Hypothalamus (tissue), 51 donors: Measurements from ENCODE around the gene CYS1.
A peak's percentile ranks its signal among the peaks of the same experiment; 100 is the strongest.
"Not testable (repeated sequence)": the region's sequence is repeated elsewhere in the genome, so short reads cannot be mapped to it uniquely, and the experiment has no call there.

ENCODE experiments used
- DNase-seq, 51 donors: peaks; one replicate each; lab custom pipeline; 2025; lab: John Stamatoyannopoulos, UW

CYS1 gene

DNA sequence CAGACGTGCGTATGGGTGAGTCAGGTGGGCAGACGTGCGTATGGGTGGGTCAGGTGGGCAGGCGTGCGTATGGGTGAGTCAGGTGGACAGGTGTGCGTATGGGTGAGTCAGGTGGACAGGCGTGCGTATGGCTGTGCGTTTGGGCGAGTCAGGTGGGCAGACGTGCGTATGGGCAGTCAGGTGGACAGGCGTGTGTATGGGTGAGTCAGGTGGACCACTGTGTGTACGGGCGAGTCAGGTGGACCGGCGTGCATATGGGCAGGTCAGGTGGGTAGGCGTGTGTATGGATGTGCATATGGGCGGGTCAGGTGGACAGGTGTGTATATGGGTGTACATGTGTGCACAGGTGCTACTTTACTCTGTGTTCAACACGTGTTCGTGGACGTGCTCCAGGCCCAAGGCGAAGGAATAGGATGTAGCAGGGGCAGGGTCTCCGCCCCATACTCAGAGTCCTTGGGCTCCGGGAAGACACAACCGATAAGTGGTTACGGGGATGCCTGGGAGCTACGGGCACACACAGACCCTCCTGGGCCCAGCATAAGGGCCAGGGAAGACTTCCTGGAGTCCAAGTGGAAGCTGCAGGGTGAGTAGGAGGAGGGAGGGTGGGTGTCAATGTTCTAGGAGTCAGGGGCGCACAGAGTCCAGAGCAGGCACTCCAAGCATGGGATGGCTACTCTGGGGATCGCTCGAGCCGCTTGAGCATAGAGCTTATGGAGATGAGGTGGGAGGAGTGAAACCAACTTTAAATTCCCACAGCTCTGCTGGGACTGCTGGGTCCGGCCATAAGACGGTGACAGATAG lies 64.0 kb downstream of the CYS1 start:
- DNase-seq = no peak

DNA sequence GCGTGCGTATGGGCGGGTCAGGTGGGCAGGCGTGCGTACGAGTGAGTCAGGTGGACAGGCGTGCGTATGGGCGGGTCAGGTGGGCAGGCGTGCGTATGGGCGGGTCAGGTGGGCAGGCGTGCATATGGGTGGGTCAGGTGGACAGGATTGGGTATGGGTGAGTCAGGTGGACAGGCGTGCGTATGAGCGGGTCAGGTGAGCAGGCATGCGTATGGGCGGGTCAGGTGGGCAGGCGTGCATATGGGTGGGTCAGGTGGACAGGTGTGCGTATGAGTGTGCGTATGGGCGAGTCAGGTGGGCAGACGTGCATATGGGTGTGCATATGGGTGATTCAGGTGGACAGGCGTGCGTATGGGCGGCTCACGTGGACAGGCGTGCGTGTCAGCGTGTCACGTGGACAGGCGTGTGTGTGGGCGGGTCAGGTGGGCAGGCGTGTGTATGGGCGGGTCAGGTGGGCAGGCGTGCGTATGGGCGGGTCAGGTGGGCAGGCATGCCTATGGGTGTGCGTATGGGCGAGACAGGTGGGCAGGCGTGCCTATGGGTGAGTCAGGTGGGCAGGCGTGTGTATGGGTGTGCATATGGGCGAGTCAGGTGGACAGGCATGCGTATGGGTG lies 64.7 kb downstream of the CYS1 start:
- DNase-seq = not testable (repeated sequence)

DNA sequence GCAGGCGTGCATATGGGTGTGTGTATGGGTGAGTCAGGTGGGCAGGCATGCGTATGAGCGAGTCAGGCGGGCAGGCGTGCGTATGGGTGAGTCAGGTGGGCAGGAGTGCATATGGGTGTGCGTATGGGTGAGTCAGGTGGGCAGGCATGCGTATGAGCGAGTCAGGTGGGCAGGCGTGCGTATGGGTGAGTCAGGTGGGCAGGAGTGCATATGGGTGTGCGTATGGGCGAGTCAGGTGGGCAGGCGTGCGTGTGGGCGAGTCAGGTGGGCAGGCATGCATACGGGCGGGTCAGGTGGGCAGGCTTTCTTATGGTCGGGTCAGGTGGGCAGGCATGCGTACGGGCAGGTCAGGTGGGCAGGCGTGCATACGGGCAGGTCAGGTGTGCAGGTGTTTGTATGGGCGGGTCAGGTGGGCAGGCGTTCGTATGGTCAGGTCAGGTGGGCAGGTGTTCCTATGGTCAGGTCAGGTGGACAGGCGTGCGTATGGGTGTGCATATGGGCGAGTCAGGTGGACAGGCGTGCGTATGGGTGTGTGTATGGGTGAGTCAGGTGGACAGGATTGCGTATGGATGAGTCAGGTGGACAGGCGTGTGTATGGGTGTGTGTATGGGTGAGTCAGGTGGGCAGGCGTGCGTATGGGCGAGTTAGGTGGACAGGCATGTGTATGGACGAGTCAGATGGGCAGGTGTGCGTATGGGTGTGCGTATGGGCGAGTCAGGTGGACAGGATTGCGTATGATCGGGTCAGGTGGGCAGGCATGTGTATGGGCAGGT lies 65.6 kb downstream of the CYS1 start:
- DNase-seq = no peak

DNA sequence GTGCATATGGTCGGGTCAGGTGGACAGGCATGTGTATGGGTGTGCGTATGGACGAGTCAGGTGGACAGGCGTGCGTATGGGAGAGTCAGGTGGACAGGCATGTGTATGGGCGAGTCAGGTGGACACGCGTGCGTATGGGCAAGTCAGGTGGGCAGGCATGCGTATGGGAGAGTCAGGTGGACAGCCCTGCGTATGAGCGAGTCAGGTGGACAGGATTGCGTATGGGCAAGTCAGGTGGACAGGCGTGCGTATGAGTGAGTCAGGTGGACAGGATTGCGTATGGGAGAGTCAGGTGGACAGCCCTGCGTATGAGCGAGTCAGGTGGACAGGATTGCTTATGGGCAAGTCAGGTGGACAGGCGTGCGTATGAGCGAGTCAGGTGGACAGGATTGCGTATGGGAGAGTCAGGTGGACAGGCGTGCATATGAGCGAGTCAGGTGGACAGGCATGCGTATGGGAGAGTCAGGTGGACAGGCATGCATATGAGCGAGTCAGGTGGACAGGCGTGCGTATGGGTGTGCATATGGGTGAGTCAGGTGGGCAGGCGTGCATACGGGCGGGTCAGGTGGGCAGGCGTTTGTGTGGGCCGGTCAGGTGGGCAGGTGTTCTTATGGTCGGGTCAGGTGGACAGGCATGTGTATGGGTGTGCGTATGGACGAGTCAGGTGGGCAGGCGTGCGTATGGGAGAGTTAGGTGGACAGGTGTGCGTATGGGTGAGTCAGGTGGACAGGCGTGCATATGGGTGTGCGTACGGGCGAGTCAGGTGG lies 66.4 kb downstream of the CYS1 start:
- not testable (repeated sequence) for DNase-seq

DNA sequence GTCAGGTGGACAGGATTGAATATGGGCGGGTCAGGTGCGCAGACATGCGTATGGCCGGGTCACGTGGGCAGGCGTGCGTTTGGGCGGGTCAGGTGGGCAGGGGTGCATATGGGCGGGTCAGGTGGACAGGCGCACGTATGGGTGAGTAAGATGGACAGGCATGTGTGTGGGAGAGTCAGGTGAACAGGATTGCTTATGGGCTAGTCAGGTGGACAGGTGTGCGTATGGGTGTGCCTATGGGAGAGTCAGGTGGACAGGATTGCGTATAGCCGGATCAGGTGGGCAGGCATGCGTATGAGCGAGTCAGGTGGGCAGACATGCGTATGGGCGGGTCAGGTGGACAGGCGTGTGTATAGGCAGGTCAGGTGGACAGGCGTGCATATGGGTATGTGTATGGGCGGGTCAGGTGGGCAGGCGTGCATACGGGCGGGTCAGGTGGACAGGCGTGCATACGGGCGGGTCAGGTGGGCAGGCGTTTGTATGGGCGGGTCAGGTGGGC lies 67.2 kb downstream of the CYS1 start:
- DNase-seq = no peak

DNA sequence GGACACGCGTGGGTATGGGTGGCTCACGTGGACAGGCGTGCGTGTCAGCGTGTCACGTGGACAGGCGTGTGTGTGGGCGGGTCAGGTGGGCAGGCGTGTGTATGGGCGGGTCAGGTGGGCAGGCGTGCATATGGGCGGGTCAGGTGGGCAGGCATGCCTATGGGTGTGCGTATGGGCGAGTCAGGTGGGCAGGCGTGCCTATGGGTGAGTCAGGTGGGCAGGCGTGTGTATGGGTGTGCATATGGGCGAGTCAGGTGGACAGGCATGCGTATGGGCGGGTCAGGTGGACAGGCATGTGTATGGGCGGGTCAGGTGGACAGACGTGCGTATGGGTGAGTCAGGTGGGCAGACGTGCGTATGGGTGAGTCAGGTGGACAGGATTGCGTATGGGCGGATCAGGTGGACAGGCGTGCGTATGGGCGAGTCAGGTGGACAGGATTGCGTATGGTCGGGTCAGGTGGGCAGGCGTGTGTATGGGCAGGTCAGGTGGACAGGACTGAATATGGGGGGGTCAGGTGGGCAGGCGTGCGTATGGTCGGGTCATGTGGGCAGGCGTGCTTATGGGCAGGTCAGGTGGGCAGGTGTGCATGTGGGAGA lies 67.7 kb downstream of the CYS1 start:
- DNase-seq = not testable (repeated sequence)

DNA sequence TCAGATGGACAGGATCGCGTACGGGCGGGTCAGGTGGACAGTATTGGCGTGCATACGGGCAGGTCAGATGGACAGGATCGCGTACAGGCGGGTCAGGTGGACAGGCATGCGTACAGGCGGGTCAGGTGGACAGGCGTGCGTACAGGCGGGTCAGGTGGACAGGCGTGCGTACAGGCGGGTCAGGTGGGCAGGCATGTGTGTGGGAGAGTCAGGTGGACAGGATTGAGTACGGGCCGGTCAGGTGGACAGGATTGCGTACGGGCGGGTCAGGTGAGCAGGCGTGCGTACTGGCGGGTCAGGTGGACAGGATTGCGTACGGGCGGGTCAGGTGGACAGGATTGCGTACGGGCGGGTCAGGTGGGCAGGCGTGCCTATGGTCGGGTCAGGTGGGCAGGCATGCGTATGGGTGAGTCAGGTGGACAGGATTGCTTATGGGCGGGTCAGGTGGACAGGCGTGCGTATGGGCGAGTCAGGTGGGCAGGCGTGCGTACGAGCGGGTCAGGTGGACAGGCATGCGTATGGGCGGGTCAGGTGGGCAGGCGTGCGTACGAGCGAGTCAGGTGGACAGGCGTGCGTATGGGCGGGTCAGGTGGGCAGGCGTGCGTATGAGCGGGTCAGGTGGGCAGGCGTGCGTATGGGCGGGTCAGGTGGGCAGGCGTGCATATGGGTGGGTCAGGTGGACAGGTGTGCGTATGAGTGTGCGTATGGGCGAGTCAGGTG lies 68.4 kb downstream of the CYS1 start:
- DNase-seq = not testable (repeated sequence)

DNA sequence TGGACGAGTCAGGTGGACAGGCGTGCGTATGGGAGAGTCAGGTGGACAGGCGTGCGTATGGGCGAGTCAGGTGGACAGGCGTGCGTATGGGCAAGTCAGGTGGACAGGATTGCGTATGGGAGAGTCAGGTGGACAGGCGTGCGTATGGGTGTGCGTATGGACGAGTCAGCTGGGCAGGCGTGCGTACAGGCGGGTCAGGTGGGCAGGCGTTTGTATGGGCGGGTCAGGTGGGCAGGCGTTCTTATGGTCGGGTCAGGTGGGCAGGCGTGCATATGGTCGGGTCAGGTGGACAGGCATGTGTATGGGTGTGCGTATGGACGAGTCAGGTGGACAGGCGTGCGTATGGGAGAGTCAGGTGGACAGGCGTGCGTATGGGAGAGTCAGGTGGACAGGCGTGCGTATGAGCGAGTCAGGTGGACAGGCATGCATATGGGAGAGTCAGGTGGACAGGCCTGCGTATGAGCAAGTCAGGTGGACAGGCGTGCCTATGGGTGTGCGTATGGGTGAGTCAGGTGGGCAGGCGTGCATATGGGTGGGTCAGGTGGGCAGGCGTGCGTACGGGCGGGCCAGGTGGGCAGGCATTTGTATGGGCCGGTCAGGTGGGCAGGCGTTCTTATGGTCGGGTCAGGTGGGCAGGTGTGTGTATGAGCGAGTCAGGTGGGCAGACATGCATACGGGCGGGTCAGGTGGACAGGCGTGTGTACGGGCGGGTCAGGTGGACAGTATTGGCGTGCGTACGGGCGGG lies 69.2 kb downstream of the CYS1 start:
- DNase-seq = not testable (repeated sequence)

DNA sequence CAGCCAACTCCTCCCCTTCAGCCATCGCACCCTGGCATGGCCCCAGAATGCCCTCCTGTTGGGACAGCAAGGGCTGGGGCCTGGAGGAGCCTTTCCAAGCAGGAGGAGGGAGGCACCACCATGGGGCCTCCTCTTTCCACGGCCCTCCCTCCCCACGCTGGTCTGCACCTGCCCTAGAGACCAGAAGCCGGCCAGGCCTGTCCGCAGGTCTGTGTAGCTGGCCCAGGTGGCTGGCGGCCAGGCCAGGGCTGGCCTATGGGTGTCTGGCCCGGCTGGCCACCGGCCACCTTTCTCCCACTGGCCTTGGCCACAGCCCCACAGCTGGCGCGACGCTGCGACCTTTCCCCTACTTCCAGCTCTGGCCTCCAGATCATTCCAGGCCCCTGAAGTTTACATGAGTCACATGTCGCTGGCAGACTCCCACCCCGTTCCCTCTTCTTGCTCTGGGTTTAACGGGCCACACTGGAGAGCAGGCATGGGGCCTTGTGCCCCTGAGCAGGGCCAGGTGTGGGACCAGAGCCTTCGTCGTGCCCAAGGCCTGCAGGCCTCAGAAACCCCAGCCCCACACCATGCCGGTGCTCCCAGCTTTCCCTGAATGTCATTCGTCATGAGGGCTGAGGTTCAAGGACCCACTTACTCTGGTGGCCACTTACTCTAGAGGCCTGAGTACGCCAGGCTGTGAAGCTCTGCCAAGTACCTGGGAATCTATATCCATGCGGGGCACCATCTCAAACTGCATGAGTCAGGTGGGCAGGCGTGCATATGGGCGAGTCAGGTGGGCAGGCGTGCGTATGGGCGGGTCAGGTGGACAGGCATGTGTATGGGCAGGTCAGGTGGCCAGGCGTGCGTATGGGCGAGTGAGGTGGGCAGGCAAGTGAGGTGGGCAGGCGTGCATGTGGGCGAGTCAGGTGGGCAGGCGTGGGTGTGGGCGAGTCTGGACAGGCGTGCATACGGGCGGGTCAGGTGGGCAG lies 70.1 kb downstream of the CYS1 start:
- DNase-seq = peak in 23 of 51 donors; percentile 9 to 62 (median 34)

DNA sequence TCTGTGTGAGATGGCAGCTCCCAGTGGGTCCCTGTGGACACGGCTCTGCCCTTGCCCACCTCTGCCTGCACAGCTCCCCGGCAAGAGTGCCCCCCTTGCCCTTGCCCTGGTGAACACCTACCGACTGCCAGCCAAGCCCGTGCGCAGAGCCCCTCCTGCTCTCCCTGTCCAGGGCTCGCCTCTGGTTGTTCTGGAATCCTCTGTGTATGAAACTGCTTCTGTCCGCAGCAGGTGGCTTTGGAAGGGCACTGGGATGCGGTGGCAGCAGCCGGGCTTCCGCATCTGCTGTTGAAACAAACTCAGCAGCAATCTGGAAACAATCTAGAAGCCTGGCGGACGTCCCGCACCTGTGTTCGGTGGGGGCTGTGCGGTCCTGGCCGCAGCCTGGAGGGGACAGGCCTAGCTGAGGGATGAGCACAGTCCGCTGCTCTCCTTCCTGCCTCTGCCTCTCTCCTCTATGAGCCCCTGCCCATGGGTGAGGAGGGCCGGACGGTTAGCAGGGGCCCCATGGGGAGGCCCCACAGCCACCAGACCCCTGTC lies 70.9 kb downstream of the CYS1 start:
- DNase-seq = no peak

DNA sequence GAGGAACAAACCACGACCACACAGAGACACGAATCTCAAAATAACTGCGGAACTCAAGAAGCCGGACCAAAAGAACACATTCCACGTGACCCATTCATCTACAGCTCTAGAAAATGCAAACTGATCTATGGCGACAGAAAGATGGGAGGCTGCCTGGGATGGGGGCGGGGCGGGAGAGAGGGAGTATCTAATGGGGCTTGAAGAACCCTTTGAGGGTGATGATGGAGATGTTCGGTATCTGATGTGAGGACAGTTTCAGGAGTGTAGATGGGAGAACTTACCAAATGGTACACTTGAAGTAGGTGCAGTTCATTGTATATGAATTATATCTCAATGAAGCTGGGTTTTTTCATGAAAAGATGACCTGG lies 71.4 kb downstream of the CYS1 start:
- no peak for DNase-seq

DNA sequence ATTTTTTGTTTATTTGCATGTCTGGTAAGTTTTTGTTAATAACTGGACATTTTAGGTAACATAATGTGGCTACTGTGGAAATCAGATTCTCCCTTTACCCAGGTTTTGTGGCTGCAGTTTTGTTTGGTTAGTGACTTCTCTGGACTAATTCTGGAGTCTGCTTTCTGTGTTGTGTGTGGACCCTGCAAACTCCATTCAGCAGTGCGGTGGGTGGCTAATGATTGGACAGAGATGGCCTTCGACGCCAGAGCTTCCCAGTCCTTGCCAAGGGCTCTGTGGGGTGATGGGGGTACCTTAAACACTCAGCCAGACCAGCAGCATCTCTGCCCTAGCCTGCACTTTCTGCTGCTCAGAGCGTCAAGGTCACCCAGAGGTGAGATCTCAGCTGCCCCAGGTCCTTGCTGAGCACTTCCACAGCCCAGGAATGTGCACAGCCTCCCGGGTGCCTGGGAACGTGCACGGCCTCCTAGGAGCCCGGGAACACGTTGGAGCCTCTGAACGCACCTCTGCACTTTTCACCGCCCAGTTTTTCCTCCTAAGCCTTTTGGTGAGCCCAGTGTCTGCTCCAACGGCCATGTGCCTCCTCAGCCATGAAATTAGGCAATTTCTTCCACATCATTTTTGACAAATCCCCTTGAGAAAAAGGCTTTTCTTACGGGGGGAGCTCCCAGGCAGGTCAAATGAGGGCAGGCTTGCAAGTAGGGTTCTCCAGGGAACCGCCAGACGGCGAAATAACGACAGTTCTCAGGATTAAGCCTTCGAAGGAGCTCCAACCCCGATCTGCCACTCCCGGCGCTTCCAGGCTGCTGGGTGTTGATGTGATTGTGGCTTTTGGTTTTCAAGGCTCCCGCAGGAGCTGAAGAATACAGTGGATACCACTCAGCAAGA lies 72.0 kb downstream of the CYS1 start:
- DNase-seq = no peak

DNA sequence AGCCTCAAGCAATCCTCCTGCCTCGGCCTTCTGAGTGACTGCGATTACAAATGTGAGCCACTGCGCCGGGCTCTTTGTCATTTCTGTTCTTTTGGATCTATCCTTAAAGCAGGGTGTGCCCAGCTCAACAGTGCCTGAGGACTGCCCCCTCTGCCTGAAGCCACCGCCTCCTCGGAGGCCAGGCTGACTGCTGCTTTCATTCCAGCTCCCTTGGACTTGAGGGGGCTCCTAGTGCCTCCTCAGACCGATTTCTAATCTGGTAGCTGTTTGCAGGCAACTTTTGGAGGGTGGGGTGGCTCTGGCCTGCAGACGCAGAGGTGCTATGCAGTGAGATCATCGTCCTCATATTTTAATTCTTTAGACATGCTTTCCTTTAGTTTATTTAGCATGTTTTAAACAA lies 72.8 kb downstream of the CYS1 start:
- DNase-seq = no peak
